CD1c-positive myeloid dendritic cell (primary cell): ENCODE measurements around the gene CMIP.

Source experiments
- DNase-seq: peaks from one replicate; pipeline ENCODE4 v3.0.0-alpha.2; 2016; ENCODE audit errors: extremely low spot score

The CMIP gene

GRCh38 chr16:81478876-81479511 is 34.4 kb downstream of the CMIP start:
- peak; percentile 89 for DNase-seq

- DNase-seq: peak; percentile 34
Observed at GRCh38 chr16:81480606-81481206, 36.1 kb downstream of the CMIP start.

- DNase-seq: peak; percentile 98
Observed at GRCh38 chr16:81481207-81481821, 36.7 kb downstream of the CMIP start.

- DNase-seq: peak; percentile 28
Observed at GRCh38 chr16:81482329-81483063, 37.9 kb downstream of the CMIP start.

GRCh38 chr16:81483064-81483969 is 38.7 kb downstream of the CMIP start:
- DNase-seq: peak; percentile 27

GRCh38 chr16:81483970-81484595 is 39.5 kb downstream of the CMIP start:
- no peak for DNase-seq

- no peak for DNase-seq
Observed at GRCh38 chr16:81484908-81485624, 40.5 kb downstream of the CMIP start.

GRCh38 chr16:81485824-81486539 is 41.4 kb downstream of the CMIP start:
- peak; percentile 70 for DNase-seq

GRCh38 chr16:81486540-81487061 is 42.0 kb downstream of the CMIP start:
- no peak for DNase-seq

GRCh38 chr16:81487301-81487720 is 42.7 kb downstream of the CMIP start:
- DNase-seq: no peak

GRCh38 chr16:81488687-81489411 is 44.2 kb downstream of the CMIP start:
- DNase-seq: no peak

GRCh38 chr16:81489547-81490267 is 45.1 kb downstream of the CMIP start:
- peak; percentile 9 for DNase-seq

GRCh38 chr16:81491541-81492188 is 47.1 kb downstream of the CMIP start:
- DNase-seq: no peak

- no peak for DNase-seq
Observed at GRCh38 chr16:81492311-81492761, 47.7 kb downstream of the CMIP start.

GRCh38 chr16:81492965-81493754 is 48.6 kb downstream of the CMIP start:
- no peak for DNase-seq

- peak; percentile 57 for DNase-seq
Observed at GRCh38 chr16:81493755-81494433, 49.3 kb downstream of the CMIP start.
